GM19099 (cell line): Measurements from ENCODE around the gene PLCB4.

ENCODE experiments used
- POLR2A ChIP-seq: IDR thresholded peaks from 3 replicates; pipeline ENCODE4 v1.6.1; 2011; ENCODE audit warnings: low read depth; ENCODE audit not compliant: insufficient read length; ENCODE audit errors: extremely low read depth

The PLCB4 gene

DNA sequence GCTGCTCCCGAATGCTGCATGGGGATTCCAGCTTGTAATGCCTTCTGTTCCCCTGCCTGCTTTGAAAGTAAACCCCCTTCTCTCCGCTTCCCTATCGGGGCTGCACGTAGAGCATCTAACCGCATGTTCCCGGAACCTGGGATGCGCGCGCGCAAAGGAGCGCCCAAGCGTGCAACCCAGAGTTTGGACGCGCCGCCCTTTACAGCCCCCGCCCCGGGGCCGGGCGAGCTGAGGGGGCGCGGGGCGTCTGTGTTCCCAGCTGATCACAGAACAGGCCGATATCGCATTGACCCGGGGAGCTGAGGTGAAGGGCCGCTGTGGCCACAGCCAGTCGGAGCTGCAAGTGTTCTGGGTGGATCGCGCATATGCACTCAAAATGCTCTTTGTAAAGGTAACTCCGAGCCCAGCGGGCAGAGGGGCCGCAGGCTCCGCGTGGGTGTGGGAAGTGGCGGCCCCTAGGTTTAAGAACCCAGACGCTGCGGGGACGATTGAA, 446.9 kb downstream of the PLCB4 start:
- no peak for TF ChIP-seq POLR2A

DNA sequence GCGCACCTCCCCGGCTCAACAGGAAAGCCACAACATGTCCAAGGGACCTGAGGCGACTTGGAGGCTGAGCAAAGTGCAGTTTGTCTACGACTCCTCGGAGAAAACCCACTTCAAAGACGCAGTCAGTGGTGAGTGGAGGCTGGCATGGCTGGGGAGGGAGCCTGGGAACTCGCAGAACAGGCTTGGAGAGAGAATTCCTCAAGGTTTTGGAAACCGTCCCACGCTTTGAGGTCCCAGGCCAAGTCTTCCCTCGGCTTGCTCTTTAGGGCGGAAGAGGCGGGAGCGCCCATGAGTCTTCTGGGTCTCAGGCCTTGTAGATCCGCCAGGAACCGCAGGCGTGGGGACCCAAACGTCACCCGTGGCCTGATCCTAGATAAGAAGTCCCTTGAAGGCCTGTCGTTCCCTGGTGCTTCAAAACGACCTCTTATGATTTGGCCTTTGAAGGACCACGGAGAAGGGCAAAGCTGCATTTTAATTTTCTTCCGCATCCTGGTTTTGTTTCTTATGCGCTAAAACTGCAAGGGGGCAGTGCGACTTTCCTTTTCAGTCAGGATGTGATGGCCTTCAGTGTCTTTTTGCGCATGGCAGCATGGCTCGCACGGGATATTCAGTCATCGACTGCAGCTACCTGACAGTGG, 447.5 kb downstream of the PLCB4 start:
- TF ChIP-seq POLR2A, result no peak

DNA sequence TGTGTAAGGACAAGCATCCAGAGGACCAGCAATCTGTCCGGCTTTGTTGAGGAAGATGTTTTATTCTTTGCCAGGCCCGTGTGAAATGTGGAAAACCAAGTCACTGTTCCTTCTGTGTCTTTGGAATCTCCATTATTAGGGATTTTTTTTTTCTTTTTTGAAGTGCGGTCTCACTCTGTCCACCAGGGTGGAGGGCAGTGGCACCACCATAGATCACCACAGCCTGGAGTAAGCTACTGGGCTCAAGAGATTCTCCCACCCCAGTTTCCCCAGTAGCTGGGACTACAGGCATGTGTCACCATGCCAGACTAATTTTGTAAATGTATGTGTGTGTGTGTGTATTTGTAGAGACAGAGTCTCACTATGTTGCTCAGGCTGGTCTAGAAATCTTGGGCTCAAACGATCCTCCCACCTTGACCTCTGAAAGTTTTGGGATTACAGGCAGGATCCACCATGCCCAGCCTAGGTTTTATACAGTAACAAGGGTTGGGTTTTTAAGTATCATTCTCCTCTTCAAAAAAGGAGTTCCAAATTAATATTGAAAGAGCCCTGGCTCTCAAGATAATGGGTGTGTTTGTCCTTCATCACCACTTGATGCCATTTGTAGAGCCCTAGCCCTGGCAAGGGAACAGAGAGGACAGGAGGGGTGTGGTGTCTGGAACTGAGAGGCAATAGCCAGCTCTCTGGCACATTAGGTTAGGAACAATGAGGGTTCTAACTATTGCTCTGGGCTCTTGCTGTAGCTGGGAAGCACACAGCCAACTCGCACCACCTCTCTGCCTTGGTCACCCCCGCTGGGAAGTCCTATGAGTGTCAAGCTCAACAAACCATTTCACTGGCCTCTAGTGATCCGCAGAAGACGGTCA, 448.6 kb downstream of the PLCB4 start:
- no peak for TF ChIP-seq POLR2A

DNA sequence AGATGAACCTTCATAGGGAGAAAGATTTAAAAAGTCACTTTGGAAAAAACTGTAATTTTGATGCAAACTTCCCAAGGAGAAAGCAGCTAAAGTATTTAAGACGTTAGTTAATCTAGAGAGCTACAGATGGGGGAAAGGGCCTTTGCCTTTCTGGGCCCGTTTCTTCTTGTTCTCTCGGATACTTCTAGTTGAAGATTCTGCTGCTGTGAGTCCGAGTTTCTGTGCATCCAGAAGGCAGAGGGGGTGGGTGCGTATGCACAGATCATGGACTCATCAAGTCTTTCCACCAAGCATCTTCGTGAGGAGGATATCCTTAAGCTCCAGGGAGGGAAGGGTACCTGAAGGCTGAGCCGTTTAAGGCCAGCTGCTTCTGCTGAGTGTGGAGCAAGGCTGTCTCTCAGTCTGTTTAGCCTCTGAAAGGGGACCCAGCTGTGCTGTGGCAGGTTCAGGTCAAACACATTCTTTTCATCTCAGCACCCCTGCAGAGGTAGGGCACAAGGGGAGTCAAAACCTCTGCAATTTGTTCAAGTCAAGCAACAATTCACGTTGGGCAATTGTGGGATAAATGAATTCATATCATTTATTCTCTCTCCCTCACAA, 449.8 kb downstream of the PLCB4 start:
- TF ChIP-seq POLR2A, result no peak

DNA sequence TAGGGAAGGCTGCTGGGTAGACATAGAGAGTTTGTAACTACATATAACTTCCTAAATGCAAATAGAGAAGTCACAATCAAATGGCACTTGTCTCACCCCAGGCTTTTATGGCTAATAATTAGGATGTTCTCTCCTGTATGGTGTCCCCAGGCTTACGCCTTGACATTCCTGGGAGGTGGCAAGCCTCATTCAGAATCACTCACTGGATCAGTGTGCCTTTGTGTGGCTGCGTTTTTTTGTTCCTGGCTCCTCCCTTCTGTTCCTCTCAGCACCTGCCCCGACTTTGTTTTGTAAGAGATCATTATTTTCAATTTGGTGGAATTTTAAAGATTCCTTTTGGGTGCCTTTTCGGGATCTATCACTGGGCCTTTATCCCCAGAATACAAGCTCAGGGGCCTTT, 451.2 kb downstream of the PLCB4 start:
- no peak for TF ChIP-seq POLR2A

DNA sequence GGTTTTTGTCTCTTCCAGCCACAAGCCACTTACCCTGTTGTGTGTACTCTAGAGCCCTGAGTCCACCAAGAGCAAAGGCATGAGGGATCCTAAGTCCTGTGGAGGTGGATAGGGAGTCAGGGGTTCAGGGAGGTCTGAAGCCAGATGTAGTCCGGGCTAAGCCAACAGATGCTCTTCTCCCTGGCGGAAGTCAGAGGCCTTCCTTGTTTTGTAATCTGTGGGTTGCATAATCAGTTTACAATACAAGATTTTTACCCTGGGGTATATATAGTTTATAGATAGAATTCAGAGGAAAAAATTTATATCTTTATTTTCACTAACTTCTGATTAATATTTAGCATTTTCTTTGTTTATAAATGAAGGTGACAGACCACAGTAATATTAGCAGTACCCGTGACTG, 454.7 kb downstream of the PLCB4 start:
- no peak for TF ChIP-seq POLR2A
